HG03064 (cell line): ENCODE data around the gene RPL10A.

ENCODE experiments used
- ATAC-seq: cut with Tn5 transposase; IDR thresholded peaks from one replicate; pipeline ENCODE4 v1.9.1; 2021; ENCODE audit warnings: low read depth; ENCODE audit not compliant: unreplicated experiment

RPL10A gene

DNA sequence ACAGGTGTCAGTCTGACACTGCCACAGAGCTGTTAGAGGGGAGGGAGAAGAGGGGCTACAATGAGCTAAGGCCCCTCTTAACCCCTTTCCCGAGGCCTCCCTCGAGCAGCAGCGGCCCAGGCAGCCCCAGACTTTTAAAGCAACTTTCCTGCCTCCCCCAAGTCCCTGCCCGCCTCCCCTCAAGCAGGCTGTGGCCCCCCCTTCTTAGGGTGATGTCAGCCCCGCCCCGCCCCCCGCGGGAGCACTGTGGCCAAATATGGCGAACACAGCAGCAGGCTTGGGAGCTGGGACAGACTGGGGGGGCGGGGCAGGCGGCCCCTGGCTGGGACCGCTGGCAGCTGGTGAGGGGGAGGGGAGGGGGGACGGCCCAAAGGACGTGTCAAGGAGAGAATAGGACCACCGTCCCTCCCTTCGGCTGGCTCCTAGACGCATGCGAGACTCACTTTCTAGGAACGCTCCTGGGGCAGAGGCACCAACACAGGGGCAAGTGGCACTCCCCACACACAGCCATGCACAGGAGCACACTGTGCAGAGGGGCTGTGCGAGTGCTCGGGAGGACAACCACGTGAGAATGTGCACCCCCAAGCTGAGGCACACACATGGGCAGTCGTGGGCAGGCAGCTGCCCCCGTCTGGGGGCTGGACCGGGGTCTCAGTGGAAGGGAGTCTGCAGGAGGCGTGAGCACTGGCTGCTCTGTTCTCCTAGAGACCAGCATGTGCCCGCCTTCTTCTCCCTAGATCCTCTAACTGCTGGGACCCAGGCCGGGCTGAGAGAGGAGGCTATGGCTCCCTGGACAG, 22.0 kb downstream of the RPL10A start:
- ATAC-seq: no peak

DNA sequence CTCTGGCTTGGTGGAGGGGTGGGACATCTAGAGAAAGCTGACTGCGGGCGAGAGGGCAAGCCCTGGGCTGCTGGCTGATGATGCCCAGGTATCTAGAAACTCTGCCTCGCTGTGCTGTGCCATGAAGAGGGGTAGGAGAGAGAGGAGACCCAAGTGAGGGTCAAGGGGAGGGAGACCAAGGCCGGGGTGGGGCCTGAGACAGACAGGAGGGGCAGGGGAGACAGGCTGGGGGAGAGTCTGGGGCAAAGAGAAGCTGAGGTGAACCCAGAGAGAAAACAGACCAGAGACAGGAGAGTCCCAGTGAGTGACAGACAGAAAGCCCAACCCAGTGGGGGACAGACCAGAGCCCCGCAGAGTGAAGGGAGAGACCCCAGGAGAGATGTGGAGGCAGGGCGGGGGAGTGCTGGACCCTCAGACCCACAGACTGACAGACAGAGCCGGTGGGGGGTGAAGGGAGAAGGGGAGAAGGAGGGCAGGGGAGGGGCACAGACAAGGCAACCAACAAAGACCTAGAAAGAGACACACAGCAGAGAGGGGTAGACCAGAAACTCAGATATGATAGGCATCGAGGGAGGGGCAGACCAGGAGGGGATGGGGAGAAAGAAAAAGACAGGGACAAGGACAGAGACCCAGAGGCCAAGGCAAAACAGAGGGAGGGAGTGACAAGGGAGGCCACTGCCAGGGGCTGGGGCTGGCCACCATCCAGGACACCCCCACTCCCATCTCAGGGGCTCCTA, 22.8 kb downstream of the RPL10A start:
- ATAC-seq: no peak

DNA sequence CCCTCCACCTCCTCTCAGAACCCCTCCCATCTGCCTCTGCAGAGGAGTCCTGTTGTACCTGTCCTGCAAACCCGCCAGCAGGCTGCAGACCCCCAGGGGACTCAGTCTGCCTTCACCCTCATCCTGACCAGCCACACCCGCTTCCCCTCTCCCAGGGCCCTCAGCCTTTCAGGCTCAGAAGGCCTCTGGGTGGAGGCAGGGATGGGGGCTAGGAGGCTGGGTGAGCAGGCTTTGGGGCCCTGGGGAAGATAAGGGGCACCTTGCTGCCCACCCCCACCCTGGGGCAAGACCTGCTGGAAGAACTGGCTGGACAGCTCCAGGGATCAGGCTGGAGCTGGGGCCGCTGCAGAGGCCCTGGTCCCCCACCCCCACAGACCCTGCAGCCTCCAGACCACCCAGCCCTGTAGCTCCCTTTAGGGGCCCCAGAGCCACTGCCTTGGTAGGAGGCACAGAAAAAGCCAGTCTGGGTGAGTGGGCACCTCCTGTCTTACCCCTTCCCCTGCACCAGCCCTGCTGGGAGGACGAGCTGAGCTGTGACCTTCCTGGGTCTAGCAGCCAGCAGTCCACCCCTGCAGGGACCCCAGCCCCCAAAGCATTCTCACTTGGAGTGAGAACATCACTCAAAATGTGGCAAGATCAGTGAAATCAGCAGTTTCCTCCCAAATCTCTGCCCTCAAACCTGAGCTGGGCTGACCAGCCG, 23.5 kb downstream of the RPL10A start:
- ATAC-seq: no peak

DNA sequence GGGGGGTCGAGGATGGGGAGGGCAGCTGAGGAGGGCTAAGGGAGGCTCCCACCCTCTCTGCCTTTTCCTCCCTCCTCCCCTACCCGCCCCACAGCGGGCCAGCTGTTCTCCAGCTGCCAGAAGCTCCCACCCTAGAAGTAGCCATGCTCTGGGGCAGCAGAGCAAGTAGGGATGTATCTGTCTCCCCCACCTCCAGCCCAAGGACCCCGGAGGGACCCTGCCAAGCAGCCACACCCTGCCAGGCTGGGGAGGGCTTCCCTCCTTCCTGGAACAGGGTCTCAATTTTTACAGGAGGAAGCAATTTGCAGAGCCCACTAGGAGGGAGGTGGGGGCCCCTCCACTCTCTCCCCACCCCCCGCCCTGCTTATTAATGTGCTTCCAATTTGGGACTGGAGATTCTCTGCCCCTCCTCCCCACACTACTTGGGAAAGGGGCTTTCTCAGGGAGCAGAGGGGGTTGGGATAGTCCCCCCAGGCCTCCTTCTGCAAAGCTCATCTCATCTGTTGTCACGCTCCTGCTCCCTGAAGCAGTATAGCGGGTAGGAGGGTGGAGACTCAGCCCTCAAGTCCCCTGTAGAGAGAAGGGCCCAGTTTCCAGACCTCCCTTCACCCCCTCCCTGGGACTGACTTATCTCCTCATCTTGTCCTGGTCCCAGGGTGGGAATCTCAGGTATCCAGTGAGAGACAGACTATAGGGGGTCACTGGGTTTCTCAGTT, 24.2 kb downstream of the RPL10A start:
- ATAC-seq: no peak

DNA sequence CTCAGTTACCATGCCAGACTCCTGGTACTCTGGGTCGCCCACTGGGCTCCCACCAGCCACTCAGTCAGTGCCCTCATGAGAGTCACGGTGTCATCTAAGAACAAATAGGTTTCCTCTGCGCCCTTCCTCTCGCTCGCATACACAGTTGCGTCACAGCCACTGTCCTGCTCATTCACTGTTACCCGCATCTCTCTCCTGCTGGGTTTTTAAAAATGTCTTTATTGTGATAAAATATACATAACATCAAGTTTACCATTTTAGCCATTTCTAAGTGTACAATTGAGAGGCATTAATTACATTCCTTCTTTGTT, 24.7 kb downstream of the RPL10A start:
- no peak for ATAC-seq

DNA sequence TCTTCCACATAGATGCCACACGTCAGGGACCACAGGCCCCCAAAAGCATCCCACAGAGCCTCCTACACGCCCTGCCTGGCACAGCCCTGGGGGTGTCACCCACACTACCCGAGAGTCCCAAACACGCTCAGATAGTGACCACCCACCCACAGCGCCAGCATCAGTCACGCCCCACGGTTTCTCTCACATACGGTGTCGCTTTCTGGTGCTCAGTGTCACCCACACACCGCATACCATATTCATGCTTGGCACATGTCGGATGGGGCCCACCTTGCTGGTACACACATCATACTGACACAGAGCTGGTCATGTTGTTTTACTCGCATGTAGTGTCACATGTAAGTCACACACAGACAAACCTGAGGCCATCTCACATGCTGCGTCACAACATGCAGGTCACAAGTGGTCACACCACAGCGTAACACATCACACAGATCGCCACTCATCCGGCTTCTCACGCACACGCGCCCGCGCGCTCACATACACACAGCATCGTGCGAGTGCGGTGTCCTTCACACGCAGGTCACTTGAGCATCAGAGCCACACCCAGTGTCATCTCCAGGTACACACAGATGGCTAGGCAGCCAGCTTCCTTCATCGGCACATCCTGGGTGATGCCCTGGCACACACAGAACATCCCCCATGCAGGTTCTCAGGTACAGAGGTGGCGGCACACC, 25.2 kb downstream of the RPL10A start:
- no peak for ATAC-seq

DNA sequence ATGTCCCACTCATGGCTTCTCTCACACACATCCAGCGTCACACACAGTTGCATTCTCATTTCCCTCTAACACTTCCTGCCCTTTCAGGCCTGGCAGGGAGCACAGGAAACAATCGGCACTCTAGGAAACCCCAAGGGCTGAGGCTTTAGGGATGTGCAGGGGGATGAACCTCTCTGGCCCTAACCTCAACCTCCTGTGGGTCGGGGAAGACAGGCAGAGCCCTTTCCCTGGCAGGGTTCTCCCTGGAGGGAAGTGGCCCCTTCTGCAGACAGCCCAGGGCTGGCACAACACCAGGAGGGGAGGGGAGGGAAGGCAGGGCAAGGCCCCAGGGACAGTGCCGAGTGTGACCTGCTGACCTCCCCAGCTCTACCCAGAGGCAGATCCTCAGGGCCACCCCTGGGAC, 26.0 kb downstream of the RPL10A start:
- no peak for ATAC-seq

DNA sequence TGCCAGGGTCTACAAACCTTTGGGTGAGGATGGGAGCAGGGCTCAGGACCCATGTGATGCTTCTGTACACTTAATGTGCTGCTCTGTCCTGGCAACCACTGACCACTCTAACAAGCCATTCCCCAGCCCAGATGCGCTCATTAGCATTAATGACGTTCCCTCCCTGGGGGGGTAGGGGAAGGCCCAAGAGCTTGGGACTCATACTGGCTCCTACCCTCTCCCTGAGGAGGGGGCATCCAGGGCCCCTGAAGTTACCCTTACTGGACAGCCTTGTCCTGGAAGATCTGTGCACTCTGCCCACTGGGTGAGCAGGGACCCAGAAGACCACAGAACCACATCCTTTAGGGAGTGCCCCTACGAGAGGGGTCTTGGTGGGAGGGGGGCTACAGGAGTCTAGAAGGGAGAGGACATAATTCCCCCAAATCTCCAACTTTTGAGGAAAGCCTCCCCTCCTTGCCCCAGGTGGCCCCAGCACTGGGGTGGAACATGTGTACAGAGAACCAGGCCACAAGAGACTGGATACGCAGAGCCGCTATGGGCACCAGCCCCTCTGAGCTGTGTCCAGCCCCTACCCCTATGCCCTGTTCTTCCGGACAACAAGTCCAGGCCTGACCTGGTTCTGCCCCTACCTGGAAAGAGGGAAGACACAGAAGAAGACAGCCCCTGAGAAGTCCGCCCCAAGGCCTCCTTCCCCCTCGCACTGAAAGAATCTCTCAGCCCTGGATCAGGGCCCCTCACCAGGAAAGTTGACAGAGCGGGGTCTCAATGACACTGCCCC, 27.2 kb downstream of the RPL10A start:
- no peak for ATAC-seq

DNA sequence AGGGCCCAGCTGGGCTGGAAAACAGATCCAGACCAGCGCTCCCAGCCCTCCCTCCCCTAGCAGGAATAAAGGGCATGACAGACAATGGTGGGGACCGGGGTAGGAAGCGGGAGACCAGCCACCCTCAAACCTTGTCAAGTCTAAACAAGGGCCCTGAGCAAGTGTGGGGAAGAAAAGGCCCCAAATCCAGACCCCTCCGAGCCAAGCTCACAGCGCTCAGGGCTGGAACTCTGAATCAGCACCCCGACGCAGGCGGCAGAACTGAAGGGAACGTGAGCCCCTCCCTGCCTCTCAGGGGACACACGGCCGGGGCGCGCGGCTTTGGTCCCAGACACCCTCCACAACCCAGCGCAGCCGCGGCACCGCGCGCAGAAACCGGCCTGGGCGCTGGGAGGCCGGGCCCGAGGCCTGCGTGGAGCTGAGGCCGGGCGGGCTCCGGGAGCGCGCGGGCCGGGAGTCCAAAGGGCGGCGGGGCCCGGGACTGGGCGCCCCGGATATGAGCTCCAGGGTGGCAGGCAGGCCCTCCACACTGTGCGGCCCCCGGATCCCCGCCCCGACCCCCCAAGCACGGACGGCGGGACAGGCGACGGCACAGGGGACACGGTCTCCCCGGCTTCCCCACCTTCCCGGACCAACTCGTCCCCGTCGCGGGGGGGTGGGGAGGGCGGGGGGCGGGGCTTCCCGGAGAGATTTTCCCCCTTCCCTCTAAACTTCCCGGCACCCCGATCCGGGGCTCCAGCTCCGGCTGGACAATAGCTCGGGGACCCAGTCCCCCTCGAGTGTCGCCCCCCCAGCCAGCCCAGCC, 28.0 kb downstream of the RPL10A start:
- no peak for ATAC-seq

DNA sequence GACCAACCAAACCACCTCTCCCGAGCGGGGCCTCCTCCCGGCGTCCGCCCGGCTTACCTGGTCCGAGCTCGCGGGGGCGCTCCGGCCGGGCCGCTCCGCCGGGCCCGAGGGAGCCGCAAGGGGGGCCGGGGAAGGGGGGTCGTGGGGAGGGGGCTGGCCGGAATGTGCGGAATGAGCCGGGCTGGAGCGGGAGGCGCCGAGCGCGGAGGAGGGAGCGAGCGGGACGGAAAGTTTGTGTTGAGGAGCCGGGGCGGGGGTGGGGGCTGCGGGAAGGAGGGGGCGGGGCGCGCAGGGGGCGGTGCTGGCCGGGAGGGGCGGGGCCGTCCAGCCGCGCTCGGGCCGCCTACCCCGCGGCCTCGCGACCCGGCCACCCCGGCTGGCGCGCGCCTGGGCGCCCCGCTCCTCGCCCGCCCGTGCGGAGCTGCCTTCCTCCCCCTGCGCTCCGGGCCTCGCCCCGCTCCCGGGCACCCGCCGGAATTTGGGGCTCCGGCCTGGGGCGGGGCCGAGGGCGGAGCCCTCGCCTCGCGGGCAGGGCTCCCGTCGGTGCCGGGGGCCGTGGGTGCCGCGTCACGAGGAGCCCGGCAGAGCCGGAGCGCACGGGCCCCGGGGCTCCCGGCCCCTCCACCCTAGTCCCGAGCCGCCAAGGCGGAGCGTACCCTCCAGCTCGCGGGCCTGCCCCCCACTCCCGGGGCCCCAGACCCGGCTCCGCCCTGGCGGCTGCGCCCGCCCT, 28.8 kb downstream of the RPL10A start, which contains the start of gene TEAD3:
Gene TEAD3, minus strand, starts transcription at position 239 of the 730 bp plus-strand sequence.
- no peak for ATAC-seq

DNA sequence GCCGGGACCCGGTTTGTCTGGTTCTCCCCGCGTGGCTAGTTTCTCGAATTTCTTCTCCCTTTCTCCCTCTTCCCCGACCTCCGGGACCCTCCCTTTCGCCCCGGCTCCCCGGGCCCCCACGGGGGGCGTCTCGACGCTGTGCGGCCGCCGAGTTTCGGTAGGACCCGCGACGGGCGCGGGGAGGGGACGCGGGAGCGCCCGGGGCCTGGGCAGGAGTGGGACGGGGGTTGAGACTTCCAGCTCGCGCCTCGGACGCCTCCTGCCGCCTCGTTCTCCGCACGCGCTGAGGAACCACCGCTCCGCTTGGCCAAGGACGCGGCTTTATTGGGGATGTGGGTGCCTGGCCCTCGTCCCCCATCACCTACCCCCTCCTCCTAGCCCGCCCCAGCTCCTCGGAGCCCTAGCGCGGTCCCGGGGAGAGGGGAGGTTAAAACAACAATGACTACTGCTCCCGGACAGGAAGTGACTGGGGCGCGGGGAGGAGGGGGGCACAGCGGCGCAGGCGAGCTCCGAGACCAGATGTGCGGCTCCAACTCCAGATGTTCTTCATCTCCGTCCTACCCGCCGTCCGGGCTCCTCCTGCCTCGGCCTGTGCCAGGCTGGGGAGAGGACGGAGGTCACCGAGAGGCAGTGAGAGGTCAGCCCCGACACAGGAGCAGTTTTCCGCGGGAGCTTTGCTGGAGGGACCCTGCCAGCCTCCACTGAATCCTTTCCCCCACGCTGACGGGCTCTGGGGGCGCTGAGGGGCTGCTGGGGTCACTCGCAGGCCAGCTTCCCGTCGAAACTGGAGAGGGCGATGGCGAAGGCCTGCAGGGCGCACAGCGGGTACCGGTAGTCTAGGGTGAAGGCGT, 29.6 kb downstream of the RPL10A start:
- no peak for ATAC-seq

DNA sequence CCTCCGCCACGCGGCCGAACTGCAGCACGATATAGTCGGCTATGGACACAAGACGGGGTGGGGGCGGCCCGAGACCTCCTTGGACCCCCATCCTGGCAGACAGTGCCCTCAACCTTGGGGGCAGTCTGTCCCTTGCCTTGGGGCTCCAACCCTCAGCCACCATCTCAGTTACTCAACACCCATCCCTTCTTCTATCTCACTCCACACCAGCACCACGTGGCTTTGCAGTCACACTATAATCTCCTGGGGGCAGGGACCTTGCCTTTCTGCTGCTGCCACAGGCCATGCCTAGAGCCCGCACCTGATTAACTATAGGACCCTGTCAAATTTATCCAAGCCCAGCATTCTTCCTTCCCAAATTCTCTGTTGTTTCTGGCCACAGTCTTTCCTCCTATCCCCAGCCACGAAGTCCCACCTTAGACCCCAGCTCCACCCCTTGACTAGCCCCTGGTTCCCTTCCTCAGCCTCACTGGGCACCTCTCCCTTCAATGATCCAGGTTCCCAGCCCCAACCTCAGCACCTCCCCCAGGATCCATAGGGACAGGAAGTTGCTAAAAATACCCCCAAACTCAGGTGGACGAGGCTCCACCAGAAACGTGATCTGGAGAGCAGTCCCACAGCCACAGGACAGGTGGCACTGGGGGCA, 30.3 kb downstream of the RPL10A start:
- no peak for ATAC-seq

DNA sequence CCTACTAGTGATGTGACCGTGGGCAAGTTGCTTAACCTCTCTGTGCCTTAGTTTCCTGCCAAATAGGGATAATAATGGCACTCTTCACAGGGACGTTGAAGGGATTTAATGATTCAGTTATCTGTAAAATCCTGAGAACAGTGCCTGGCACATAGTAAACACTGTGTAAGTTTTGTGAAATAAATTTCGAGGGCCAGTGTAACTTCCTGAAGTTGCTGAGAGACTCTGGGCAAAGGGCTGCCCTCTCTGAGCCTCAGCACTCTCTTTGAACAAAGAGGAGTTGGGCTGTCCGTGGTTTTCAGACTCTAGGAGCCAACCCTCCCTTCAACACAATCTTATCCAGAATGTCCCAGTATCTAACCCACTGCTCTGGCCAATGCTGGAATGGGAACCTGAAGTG, 31.2 kb downstream of the RPL10A start:
- no peak for ATAC-seq

DNA sequence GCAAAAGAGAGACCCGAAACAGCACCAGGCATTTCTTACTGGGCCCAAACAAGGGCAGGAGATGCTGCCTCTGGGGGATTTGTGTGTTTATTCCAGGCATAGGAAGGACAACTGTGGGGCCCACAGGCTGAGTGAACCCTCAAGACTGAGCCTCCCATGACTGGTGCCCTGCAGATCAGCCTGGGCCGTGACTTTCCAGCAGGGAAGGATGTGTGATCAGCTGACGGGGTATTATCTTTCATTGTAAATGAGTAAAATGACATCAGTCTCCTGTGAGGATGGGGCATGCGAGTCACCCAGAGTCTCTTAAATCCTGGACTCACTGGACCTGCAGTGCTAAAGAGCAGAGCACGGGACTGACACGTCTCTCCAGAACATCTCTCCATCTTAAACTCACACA, 32.6 kb downstream of the RPL10A start:
- no peak for ATAC-seq

DNA sequence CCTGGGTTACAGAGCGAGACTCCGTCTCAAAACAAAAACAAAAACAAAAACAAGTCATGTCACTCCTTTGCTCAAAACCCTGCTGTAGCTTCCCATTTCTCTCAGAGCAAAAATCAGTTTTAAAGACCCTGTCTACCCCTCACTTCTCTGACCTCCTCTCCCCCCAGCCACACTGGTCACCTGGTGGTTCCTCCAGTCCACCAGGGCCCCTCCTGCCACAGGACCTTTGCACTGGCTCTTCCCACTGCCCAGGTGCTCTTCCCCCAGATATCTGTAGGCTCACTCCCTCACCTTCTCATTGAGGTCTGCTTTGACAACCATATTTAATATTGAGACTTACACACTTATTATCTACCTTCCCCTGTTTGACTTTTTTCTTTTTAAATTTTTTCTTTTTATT, 33.6 kb downstream of the RPL10A start:
- ATAC-seq: no peak

DNA sequence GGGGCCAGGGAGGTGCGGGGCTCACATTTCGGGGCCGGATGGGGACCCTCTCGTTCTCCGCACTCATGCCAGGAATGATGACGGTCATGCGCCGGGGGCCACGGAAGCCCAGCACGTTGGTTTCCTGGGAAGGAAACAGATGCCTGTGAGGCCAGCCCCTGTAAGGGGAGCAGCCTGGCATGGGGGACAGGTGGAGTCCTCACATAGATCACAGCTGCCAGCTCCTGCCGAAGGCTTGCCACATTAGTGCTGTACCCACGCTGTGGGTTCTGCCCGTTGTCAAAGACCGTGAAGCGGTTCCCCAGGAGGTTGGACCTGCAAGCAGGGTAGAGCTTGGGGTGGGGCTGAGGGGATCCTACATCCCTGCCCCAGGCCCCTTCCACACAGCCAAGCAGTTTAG, 35.3 kb downstream of the RPL10A start:
- ATAC-seq: no peak

DNA sequence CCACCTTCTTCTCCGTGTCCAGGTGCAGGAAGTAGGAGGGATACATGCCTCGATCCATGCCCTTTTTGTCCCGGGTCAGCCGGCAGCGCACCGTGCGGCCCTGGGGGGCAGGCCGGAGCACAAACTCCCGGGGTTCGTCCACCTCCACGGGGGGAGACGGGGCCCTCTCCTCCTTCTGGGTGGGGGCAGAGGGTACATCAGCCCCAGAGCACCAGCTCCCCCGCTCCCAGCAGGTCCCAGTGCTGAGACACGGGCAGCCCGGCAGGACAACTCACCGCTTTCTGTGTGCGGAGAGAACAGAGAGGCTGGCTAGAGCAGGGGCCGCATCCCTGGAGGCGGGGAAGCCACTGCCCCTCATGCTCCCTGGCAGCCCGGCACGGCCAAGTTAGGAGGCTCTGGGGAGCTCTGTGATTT, 37.8 kb downstream of the RPL10A start:
- ATAC-seq: no peak
